HG03378 (cell line): Measurements from ENCODE around the gene AWAT2.

ENCODE experiments used
- ATAC-seq: cut with Tn5 transposase; IDR thresholded peaks from one replicate; pipeline ENCODE4 v1.9.1; 2021; ENCODE audit warnings: mild to moderate bottlenecking, moderate library complexity; ENCODE audit not compliant: unreplicated experiment

Gene AWAT2

GRCh38 chrX:70049925-70050324 lies at the start of gene AWAT2:
Gene AWAT2 (minus strand): TSS chrX:70049938. CDS start chrX:70049932, 6 bp downstream.
- ATAC-seq = no peak

- ATAC-seq = no peak
These were observed 46.3 kb upstream of the AWAT2 start for GRCh38 chrX:70096052-70096451.

- ATAC-seq = no peak
These were observed 42.5 kb upstream of the AWAT2 start for GRCh38 chrX:70092247-70092646.

- no peak for ATAC-seq
These were observed 40.0 kb upstream of the AWAT2 start for GRCh38 chrX:70089604-70090297.

GRCh38 chrX:70088751-70089150 lies 39.0 kb upstream of the AWAT2 start:
- ATAC-seq = no peak

GRCh38 chrX:70087857-70088630 lies 38.3 kb upstream of the AWAT2 start:
- ATAC-seq = no peak

GRCh38 chrX:70084592-70085240 lies 35.0 kb upstream of the AWAT2 start:
- no peak for ATAC-seq

GRCh38 chrX:70082723-70083122 lies 33.0 kb upstream of the AWAT2 start:
- ATAC-seq = no peak

GRCh38 chrX:70079870-70080269 lies 30.1 kb upstream of the AWAT2 start:
- ATAC-seq = no peak

GRCh38 chrX:70079297-70079696 lies 29.6 kb upstream of the AWAT2 start:
- ATAC-seq = no peak

- no peak for ATAC-seq
These were observed 16.9 kb upstream of the AWAT2 start for GRCh38 chrX:70066646-70067045.

GRCh38 chrX:70062961-70063550 lies 13.3 kb upstream of the AWAT2 start:
- no peak for ATAC-seq

GRCh38 chrX:70062076-70062475 lies 12.3 kb upstream of the AWAT2 start, which contains the start of gene OTUD6A:
Gene OTUD6A (plus strand): TSS chrX:70062457. CDS start chrX:70062525, 68 bp downstream.
- no peak for ATAC-seq

- ATAC-seq = no peak
These were observed 4.7 kb upstream of the AWAT2 start for GRCh38 chrX:70054391-70054790.

- no peak for ATAC-seq
These were observed 3.3 kb upstream of the AWAT2 start for GRCh38 chrX:70052895-70053615.

- ATAC-seq = no peak
These were observed 332 bp downstream of the AWAT2 start for GRCh38 chrX:70049406-70049805.

- no peak for ATAC-seq
These were observed 2.8 kb downstream of the AWAT2 start for GRCh38 chrX:70046978-70047377.

- no peak for ATAC-seq
These were observed 5.0 kb downstream of the AWAT2 start for GRCh38 chrX:70044541-70045245.

GRCh38 chrX:70043685-70044084 lies 6.1 kb downstream of the AWAT2 start:
- no peak for ATAC-seq
